HepG2 (cell line): ENCODE measurements around the gene FAAP100. TPM values are rescaled to one million over a fixed set of nuclear protein-coding genes. Genes with fewer than 3 reads are reported as not detected.
A peak's percentile ranks its signal among the peaks of the same experiment; 100 is the strongest.

ENCODE experiments used
- ATRX ChIP-seq: sonication (generic); formaldehyde crosslinking; IDR thresholded peaks from 2 replicates; pipeline ENCODE4 v1.4.0; 2020; ENCODE audit warnings: missing genetic modification reagents, borderline replicate concordance
- CBX1 ChIP-seq: IDR thresholded peaks from one replicate; pipeline ENCODE4 v1.6.1; 2016; ENCODE audit warnings: antibody characterized with exemption, low read depth
- CREB3 ChIP-seq: sonication (generic); formaldehyde crosslinking; IDR thresholded peaks from 2 replicates; pipeline ENCODE4 v1.5.0; 2020; ENCODE audit warnings: missing genetic modification reagents
- DMAP1 ChIP-seq: IDR thresholded peaks from 2 replicates; pipeline ENCODE4 v1.6.1; 2016
- HOXA5 ChIP-seq: sonication (generic); formaldehyde crosslinking; IDR thresholded peaks from 2 replicates; pipeline ENCODE4 v1.4.0; 2020; ENCODE audit warnings: missing genetic modification reagents
- ISL2 ChIP-seq: sonication (generic); formaldehyde crosslinking; IDR thresholded peaks from 2 replicates; pipeline ENCODE4 v1.5.0; 2020; ENCODE audit warnings: missing genetic modification reagents
- MXI1 ChIP-seq: IDR thresholded peaks from 3 replicates; pipeline ENCODE4 v1.6.1; 2012; ENCODE audit warnings: low read depth, low read length, inconsistent platforms, borderline replicate concordance
- NONO ChIP-seq, 2 experiments: fragments of 450-650 bp in 1 of 2; sonication (generic) in 1 of 2; formaldehyde crosslinking in 1 of 2; IDR thresholded peaks in 1 of 2; conservative IDR thresholded peaks in 1 of 2; 2 replicates each; pipeline versions ENCODE4 v1.6.1 to v1.8.0; 2017 to 2022; ENCODE audit warnings: mild to moderate bottlenecking in 1 of 2, missing genetic modification reagents in 1 of 2, moderate library complexity in 1 of 2
- PAXIP1 ChIP-seq: sonication (generic); formaldehyde crosslinking; conservative IDR thresholded peaks from 2 replicates; pipeline ENCODE4 v1.4.0; 2020; ENCODE audit warnings: mild to moderate bottlenecking, missing genetic modification reagents, moderate library complexity
- PLSCR1 ChIP-seq: sonication (generic); formaldehyde crosslinking; IDR thresholded peaks from 2 replicates; pipeline ENCODE4 v1.5.0; 2020; ENCODE audit warnings: missing genetic modification reagents, mild to moderate bottlenecking, borderline replicate concordance
- PTBP1 ChIP-seq: fragments of 200-400 bp; formaldehyde crosslinking; IDR thresholded peaks from 2 replicates; pipeline ENCODE4 v1.6.1; 2018; ENCODE audit warnings: low read length, low read depth; ENCODE audit not compliant: poor library complexity, severe bottlenecking
- RARA ChIP-seq: IDR thresholded peaks from 2 replicates; pipeline ENCODE4 v1.6.1; 2016; ENCODE audit warnings: missing genetic modification reagents, missing compliant biosample characterization
- SOX13 ChIP-seq, 3 experiments: fragments of 450-650 bp in 1 of 3; sonication (generic) in 1 of 3; formaldehyde crosslinking in 1 of 3; IDR thresholded peaks in 2 of 3; conservative IDR thresholded peaks in 1 of 3; 2 replicates each; pipeline versions ENCODE4 v1.5.0 to v1.6.1; 2016 to 2020; ENCODE audit warnings: antibody characterized with exemption in 1 of 3, mild to moderate bottlenecking in 1 of 3, missing compliant biosample characterization in 1 of 3, missing genetic modification reagents in 1 of 3, moderate library complexity in 1 of 3
- ZFP82 ChIP-seq: sonication (generic); formaldehyde crosslinking; IDR thresholded peaks from 2 replicates; pipeline ENCODE4 v1.5.1; 2020; ENCODE audit warnings: mild to moderate bottlenecking, missing genetic modification reagents, borderline replicate concordance
- ZNF207 ChIP-seq: fragments of 450-650 bp; IDR thresholded peaks from 2 replicates; pipeline ENCODE4 v1.6.1; 2016; ENCODE audit warnings: antibody characterized with exemption, borderline replicate concordance
- ZNF275 ChIP-seq: sonication (generic); formaldehyde crosslinking; IDR thresholded peaks from 2 replicates; pipeline ENCODE4 v1.8.0; 2022; ENCODE audit warnings: missing genetic modification reagents, mild to moderate bottlenecking, inconsistent platforms, borderline replicate concordance
- ZNF572 ChIP-seq: sonication (generic); formaldehyde crosslinking; IDR thresholded peaks from 2 replicates; pipeline ENCODE4 v1.5.1; 2020; ENCODE audit warnings: mild to moderate bottlenecking, missing genetic modification reagents
- ZNF704 ChIP-seq: sonication (generic); formaldehyde crosslinking; IDR thresholded peaks from 2 replicates; pipeline ENCODE4 v1.8.1; 2023; ENCODE audit warnings: mild to moderate bottlenecking, inconsistent platforms, moderate library complexity, missing genetic modification reagents, borderline replicate concordance
- ZNF781 ChIP-seq: sonication (generic); formaldehyde crosslinking; IDR thresholded peaks from 2 replicates; pipeline ENCODE4 v1.5.1; 2020; ENCODE audit warnings: borderline replicate concordance, mild to moderate bottlenecking, missing genetic modification reagents; ENCODE audit errors: not compliant biosample characterization
- ZNF841 ChIP-seq: sonication (generic); formaldehyde crosslinking; IDR thresholded peaks from 2 replicates; pipeline ENCODE4 v1.8.1; 2023; ENCODE audit warnings: missing genetic modification reagents, borderline replicate concordance
- polyA plus RNA-seq, 8 experiments: library from polyadenylated mRNA; depleted of rRNA in 3 of 8; stranded (reverse) in 7 of 8; unstranded in 1 of 8; fragments of >200 nt; fragmentation: Illumina TruSeq in 4 of 8; extraction: Trizol in 4 of 8; gene quantifications; 2 replicates each; pipeline versions ENCODE4 v1.2.1 to v1.2.3, GENCODE V29; 2011 to 2016; ENCODE audit warnings: low read depth in 4 of 8, missing spikeins in 1 of 8, mixed read lengths in 1 of 8; ENCODE audit not compliant: insufficient read depth in 1 of 8
- total RNA-seq, 5 experiments: library from RNA; depleted of rRNA; stranded (reverse); fragments of >200 nt; fragmentation: Illumina TruSeq; extraction: Trizol; gene quantifications; 2 replicates each; pipeline ENCODE4 v1.2.3, GENCODE V29; 2016; ENCODE audit warnings: low read depth in 1 of 5

FAAP100 gene
- total and polyA plus RNA-seq, 2 of the 13 experiments (the other 11 are each of a cell fraction or from before 2014, with no cell fraction given) = 7.6 to 20.8 TPM

- peak; percentile 74; the same call in 1 of the 2 replicates for TF ChIP-seq ZNF704 (CRISPR knock-in tag)
- TF ChIP-seq ZNF841 (CRISPR knock-in tag) = no peak
- TF ChIP-seq CREB3 (CRISPR knock-in tag) = peak; percentile 49; the same call in 1 of the 2 replicates
- no peak for TF ChIP-seq ZFP82 (CRISPR knock-in tag)
- TF ChIP-seq DMAP1 (CRISPR knock-in tag) = no peak; the same call in none of the 2 replicates
- TF ChIP-seq PLSCR1 (CRISPR knock-in tag) = no peak
- TF ChIP-seq ZNF572 = 0 out of 2 replicates have a peak, but pooled peaks have one; percentile 17
- TF ChIP-seq ATRX (CRISPR knock-in tag) = no peak
- no peak for TF ChIP-seq RARA (CRISPR knock-in tag)
- TF ChIP-seq ZNF207 = no peak
- TF ChIP-seq PAXIP1 (CRISPR knock-in tag) = 0 out of 2 replicates have a peak, but pooled peaks have one; percentile 39
- peak; percentile 37; the same call in 1 of the 2 replicates for TF ChIP-seq ZNF275 (CRISPR knock-in tag)
- TF ChIP-seq ISL2 (CRISPR knock-in tag) = peak; percentile 73
- TF ChIP-seq MXI1 = peak; percentile 89; the same call in 2 of the 3 replicates
- TF ChIP-seq ZNF781 (CRISPR knock-in tag) = no peak
- 0 out of 2 replicates have a peak, but pooled peaks have one; percentile 46 for TF ChIP-seq HOXA5 (CRISPR knock-in tag)
- no peak for TF ChIP-seq CBX1
- TF ChIP-seq SOX13 (IDR thresholded peaks at IDR 0.05) = no peak
- peak in 1 of 2 experiments; percentile 37; a peak in 1 of 4 replicates for TF ChIP-seq SOX13 (CRISPR knock-in tag; conservative IDR thresholded peaks at IDR 0.05 in 1 of 2, IDR thresholded peaks at IDR 0.05 in 1 of 2)
- no peak for TF ChIP-seq NONO (IDR thresholded peaks at IDR 0.05)
- peak; percentile 86 for TF ChIP-seq NONO (CRISPR knock-in tag; conservative IDR thresholded peaks at IDR 0.05)
- TF ChIP-seq PTBP1 = no peak
These were observed at the start of gene FAAP100 (continued) for GRCh38 chr17:81552244-81553017.
